Upper lobe of left lung (tissue), 6 donors: ENCODE measurements around the gene SPP2. TPM values are rescaled to one million over a fixed set of nuclear protein-coding genes. Genes with fewer than 3 reads are reported as not detected.

Source experiments
- ATAC-seq, 2 donors: fragments of 200-7000 bp; cut with Tn5 transposase; one replicate each; pipeline ENCODE4 v1.9.1; 2022; ENCODE audit warnings: mild to moderate bottlenecking in 2 of 2, moderate library complexity in 2 of 2; ENCODE audit not compliant: low FRiP score in 2 of 2
- DNase-seq, 2 donors: peaks; one replicate each; pipeline ENCODE4 v3.0.0-alpha.2; 2019 to 2020
- H3K27ac ChIP-seq, 4 donors: fragments of 200-600 bp; sonication (generic); one replicate each; pipeline ENCODE4 v1.5.1; 2016 to 2019
- H3K27me3 ChIP-seq, 4 donors: fragments of 200-600 bp; sonication (generic); one replicate each; pipeline ENCODE4 v1.5.1; 2017 to 2019
- H3K36me3 ChIP-seq, 4 donors: fragments of 200-600 bp; sonication (generic); one replicate each; pipeline ENCODE4 v1.5.1; 2016 to 2019
- H3K4me1 ChIP-seq, 4 donors: fragments of 200-600 bp; sonication (generic); one replicate each; pipeline ENCODE4 v1.5.1; 2018 to 2019
- H3K4me3 ChIP-seq, 4 donors: fragments of 200-600 bp; sonication (generic); one replicate each; pipeline ENCODE4 v1.5.1; 2017 to 2019; ENCODE audit warnings: mild to moderate bottlenecking in 2 of 4, moderate library complexity in 1 of 4
- H3K9me3 ChIP-seq, 4 donors: fragments of 200-600 bp; sonication (generic); one replicate each; pipeline ENCODE4 v1.5.1; 2018 to 2019
- CTCF ChIP-seq, 6 experiments: fragments of 450-650 bp in 4 of 6; fragments of 200-600 bp in 2 of 6; sonication (generic) in 2 of 6; IDR thresholded peaks; one replicate each; pipeline ENCODE4 v1.5.1; 2016 to 2019; ENCODE audit warnings: antibody characterized with exemption in 6 of 6
- EP300 ChIP-seq, 4 donors: sonication (generic); formaldehyde crosslinking; IDR thresholded peaks; one replicate each; pipeline ENCODE4 v1.5.1; 2017; ENCODE audit warnings: antibody characterized with exemption in 4 of 4, control low read depth in 2 of 4
- POLR2A ChIP-seq, 4 donors: fragments of 450-650 bp; IDR thresholded peaks; one replicate each; pipeline ENCODE4 v1.5.1; 2016 to 2017; ENCODE audit warnings: antibody characterized with exemption in 4 of 4, mild to moderate bottlenecking in 2 of 4
- POLR2AphosphoS5 ChIP-seq, 2 donors: sonication (generic); formaldehyde crosslinking; IDR thresholded peaks; one replicate each; pipeline ENCODE4 v1.5.1; 2017; ENCODE audit warnings: antibody characterized with exemption in 2 of 2
- WGBS, 2 donors: methylation state at CpG; one replicate each; pipeline ENCODE4 v1.1.5; 2017 to 2018; 5-methylcytosine and 5-hydroxymethylcytosine counted together
- total RNA-seq, 6 donors: library from RNA; depleted of rRNA in 4 of 6; stranded (reverse); fragments of >200 nt in 4 of 6; gene quantifications; one replicate each; pipeline versions ENCODE4 v1.1.0 to v1.2.1, GENCODE V29; 2016 to 2021
- donor health status: DM: no; HTN: no; CAD: no; lungs with moderate emphysema.
- donor health status: DM: no; HTN: yes; CAD: no; lungs with severe emphysema.

The SPP2 gene
- total RNA-seq, 6 donors from 2014 or later, result not detected

GRCh38 chr2:234005126-234005525 is 45.4 kb upstream of the SPP2 start:
- no peak for TF ChIP-seq CTCF (IDR thresholded peaks at IDR 0.05)
- TF ChIP-seq POLR2A (IDR thresholded peaks at IDR 0.05), result no peak
- no peak for TF ChIP-seq POLR2AphosphoS5 (IDR thresholded peaks at IDR 0.05)
- TF ChIP-seq EP300 (IDR thresholded peaks at IDR 0.05), result no peak
- no peaks in the 10 kb centered on the region for H3K36me3 ChIP-seq
- H3K4me3 ChIP-seq, result no peak overlapping the region
- no peak overlapping the region for H3K27ac ChIP-seq
- DNase-seq, result no peak
- 83 to 90% methylated on average over 2 of the region's 2 CpGs for WGBS, 2 donors
- no peak for ATAC-seq
- no peaks in the 10 kb centered on the region for H3K4me1 ChIP-seq
- H3K9me3 ChIP-seq, result no peaks in the 10 kb centered on the region
- no peaks in the 10 kb centered on the region for H3K27me3 ChIP-seq

GRCh38 chr2:234006501-234006900 is 44.0 kb upstream of the SPP2 start:
- Histone ChIP-seq H3K27me3 (no peaks in the 10 kb centered on the region), H3K9me3 (no peaks in the 10 kb centered on the region), H3K4me3 (no peak overlapping the region), H3K4me1 (no peaks in the 10 kb centered on the region), H3K36me3 (no peaks in the 10 kb centered on the region), H3K27ac (no peak overlapping the region)
- WGBS, 2 donors, result 78 to 82% methylated on average over 3 of the region's 3 CpGs
- no peak for TF ChIP-seq POLR2AphosphoS5 (IDR thresholded peaks at IDR 0.05)
- no peak for TF ChIP-seq EP300 (IDR thresholded peaks at IDR 0.05)
- TF ChIP-seq CTCF (IDR thresholded peaks at IDR 0.05), result no peak
- no peak for TF ChIP-seq POLR2A (IDR thresholded peaks at IDR 0.05)
- ATAC-seq (no peak), DNase-seq (no peak)

GRCh38 chr2:234014427-234014826 is 36.1 kb upstream of the SPP2 start:
- no peak for DNase-seq
- no peak overlapping the region for H3K27ac ChIP-seq
- no peaks in the 10 kb centered on the region for H3K9me3 ChIP-seq
- 91 to 93% methylated on average over 1 of the region's 1 CpG for WGBS, 2 donors
- no peak overlapping the region for H3K4me3 ChIP-seq
- no peak for TF ChIP-seq POLR2AphosphoS5 (IDR thresholded peaks at IDR 0.05)
- no peak for TF ChIP-seq EP300 (IDR thresholded peaks at IDR 0.05)
- TF ChIP-seq POLR2A (IDR thresholded peaks at IDR 0.05), result no peak
- TF ChIP-seq CTCF (IDR thresholded peaks at IDR 0.05), result no peak
- ATAC-seq, result no peak
- no peaks in the 10 kb centered on the region for H3K4me1 ChIP-seq
- no peaks in the 10 kb centered on the region for H3K27me3 ChIP-seq
- no peaks in the 10 kb centered on the region for H3K36me3 ChIP-seq

- Histone ChIP-seq H3K27me3 (no peaks in the 10 kb centered on the region), H3K4me1 (no peaks in the 10 kb centered on the region), H3K9me3 (no peaks in the 10 kb centered on the region), H3K4me3 (no peak overlapping the region), H3K36me3 (no peaks in the 10 kb centered on the region), H3K27ac (no peak overlapping the region)
- DNase-seq (no peak), ATAC-seq (no peak)
- TF ChIP-seq CTCF (IDR thresholded peaks at IDR 0.05), result no peak
- no peak for TF ChIP-seq POLR2AphosphoS5 (IDR thresholded peaks at IDR 0.05)
- TF ChIP-seq EP300 (IDR thresholded peaks at IDR 0.05), result no peak
- TF ChIP-seq POLR2A (IDR thresholded peaks at IDR 0.05), result no peak
- WGBS, 2 donors, result 59 to 74% methylated on average over 3 of the region's 3 CpGs
Observed at GRCh38 chr2:234015861-234016260, 34.6 kb upstream of the SPP2 start.

GRCh38 chr2:234019896-234020295 is 30.6 kb upstream of the SPP2 start:
- DNase-seq (no peak), ATAC-seq (no peak)
- Histone ChIP-seq H3K4me1 (no peaks in the 10 kb centered on the region), H3K4me3 (no peak overlapping the region), H3K9me3 (no peaks in the 10 kb centered on the region), H3K27ac (no peak overlapping the region), H3K36me3 (no peaks in the 10 kb centered on the region), H3K27me3 (no peaks in the 10 kb centered on the region)
- no peak for TF ChIP-seq POLR2A (IDR thresholded peaks at IDR 0.05)
- no peak for TF ChIP-seq CTCF (IDR thresholded peaks at IDR 0.05)
- no peak for TF ChIP-seq EP300 (IDR thresholded peaks at IDR 0.05)
- TF ChIP-seq POLR2AphosphoS5 (IDR thresholded peaks at IDR 0.05), result no peak
- WGBS, 2 donors, result 90 to 97% methylated on average over 4 of the region's 4 CpGs
